GM23338 (cell line): ENCODE data around the gene B3GALT5. TPM values are rescaled to one million over a fixed set of nuclear protein-coding genes. Genes with fewer than 3 reads are reported as not detected.
A peak's percentile ranks its signal among the peaks of the same experiment; 100 is the strongest.

Experiments used
- ATAC-seq: fragments of 200-7000 bp; cut with Tn5 transposase; 3 replicates; pipeline ENCODE4 v1.9.1; 2020
- DNase-seq: peaks from one replicate; pipeline ENCODE4 v3.0.0-alpha.2; 2015; ENCODE audit warnings: low spot score
- H2AFZ ChIP-seq: fragments of 200-600 bp; sonication (generic); 2 replicates; pipeline ENCODE4 v1.8.0; 2016; ENCODE audit warnings: antibody characterized with exemption, mild to moderate bottlenecking, moderate library complexity
- H3F3A ChIP-seq: fragments of 200-600 bp; sonication (generic); replicated peaks from 2 replicates; pipeline ENCODE4 v1.8.0; 2017; ENCODE audit warnings: antibody characterized with exemption, mixed run types, low read depth
- H3K27ac ChIP-seq: fragments of 200-600 bp; sonication (generic); 2 replicates; pipeline ENCODE4 v1.6.1; 2016; ENCODE audit warnings: low read depth
- H3K27me3 ChIP-seq: fragments of 200-600 bp; sonication (generic); 2 replicates; pipeline ENCODE4 v1.8.0; 2016; ENCODE audit warnings: mild to moderate bottlenecking, mixed run types, moderate library complexity; ENCODE audit not compliant: insufficient read depth
- H3K36me3 ChIP-seq: fragments of 200-600 bp; sonication (generic); 2 replicates; pipeline ENCODE4 v1.8.0; 2016; ENCODE audit warnings: mild to moderate bottlenecking; ENCODE audit not compliant: insufficient read depth
- H3K4me1 ChIP-seq: fragments of 200-600 bp; sonication (generic); 2 replicates; pipeline ENCODE4 v1.8.0; 2016; ENCODE audit warnings: mild to moderate bottlenecking, moderate library complexity; ENCODE audit not compliant: insufficient read depth
- H3K4me2 ChIP-seq: fragments of 200-600 bp; sonication (generic); 2 replicates; pipeline ENCODE4 v1.7.1; 2017; ENCODE audit warnings: mixed run types
- H3K4me3 ChIP-seq: fragments of 200-600 bp; sonication (generic); 2 replicates; pipeline ENCODE4 v1.6.1; 2016; ENCODE audit warnings: mixed run types
- H3K79me2 ChIP-seq: fragments of 200-600 bp; sonication (generic); replicated peaks from 2 replicates; pipeline ENCODE4 v1.8.0; 2017; ENCODE audit warnings: mild to moderate bottlenecking; ENCODE audit not compliant: insufficient read depth
- H3K9me2 ChIP-seq: fragments of 200-600 bp; sonication (generic); 2 replicates; pipeline ENCODE4 v1.8.0; 2017; ENCODE audit not compliant: insufficient read depth
- H4K20me1 ChIP-seq: fragments of 200-600 bp; sonication (generic); replicated peaks from 2 replicates; pipeline ENCODE4 v1.8.0; 2017; ENCODE audit warnings: mild to moderate bottlenecking; ENCODE audit not compliant: insufficient read depth
- H3K27ac Mint-ChIP-seq: 2 replicates; pipeline ENCODE4 v1.8.0; 2020; ENCODE audit warnings: inconsistent platforms, mild to moderate bottlenecking, moderate library complexity, mixed read lengths
- H3K27me3 Mint-ChIP-seq: 3 replicates; pipeline ENCODE4 v1.8.0; 2022; ENCODE audit warnings: low read depth, mild to moderate bottlenecking, moderate library complexity, mixed read lengths, inconsistent platforms; ENCODE audit not compliant: insufficient read depth, poor library complexity
- H3K36me3 Mint-ChIP-seq: 3 replicates; pipeline ENCODE4 v1.8.0; 2021; ENCODE audit warnings: low read depth, mild to moderate bottlenecking, inconsistent platforms, moderate library complexity, mixed read lengths
- H3K4me1 Mint-ChIP-seq: 3 replicates; pipeline ENCODE4 v1.8.0; 2020; ENCODE audit warnings: mild to moderate bottlenecking, inconsistent platforms, mixed read lengths
- H3K4me3 Mint-ChIP-seq: 3 replicates; pipeline ENCODE4 v1.8.0; 2021; ENCODE audit warnings: moderate library complexity, mild to moderate bottlenecking, inconsistent platforms, mixed read lengths
- H3K9me3 Mint-ChIP-seq: 3 replicates; pipeline ENCODE4 v1.8.0; 2020; ENCODE audit warnings: moderate library complexity, mild to moderate bottlenecking, inconsistent platforms, mixed read lengths
- CREB1 ChIP-seq: fragments of 250-450 bp; sonication (Bioruptor Pico); IDR thresholded peaks from 2 replicates; pipeline ENCODE4 v1.5.0; 2020; ENCODE audit warnings: low read depth, mild to moderate bottlenecking, moderate library complexity
- EZH2 ChIP-seq: fragments of 200-600 bp; sonication (generic); IDR thresholded peaks from one replicate; pipeline ENCODE4 v1.8.0; 2017; ENCODE audit warnings: antibody characterized with exemption, mild to moderate bottlenecking, low read depth; ENCODE audit not compliant: unreplicated experiment
- EZH2phosphoT487 ChIP-seq: fragments of 200-600 bp; sonication (generic); IDR thresholded peaks from one replicate; pipeline ENCODE4 v1.8.1; 2018; ENCODE audit warnings: antibody characterized with exemption; ENCODE audit not compliant: unreplicated experiment
- JUNB ChIP-seq: IDR thresholded peaks from one replicate; pipeline ENCODE4 v1.6.1; 2016; ENCODE audit warnings: antibody characterized with exemption; ENCODE audit not compliant: unreplicated experiment
- NANOG ChIP-seq: IDR thresholded peaks from 2 replicates; pipeline ENCODE4 v1.6.1; 2016; ENCODE audit warnings: antibody characterized with exemption, borderline replicate concordance
- POLR2AphosphoS5 ChIP-seq: IDR thresholded peaks from 2 replicates; pipeline ENCODE4 v1.6.1; 2016; ENCODE audit warnings: antibody characterized with exemption, low read depth
- STAT1 ChIP-seq: IDR thresholded peaks from one replicate; pipeline ENCODE4 v1.6.1; 2016; ENCODE audit warnings: antibody characterized with exemption; ENCODE audit not compliant: unreplicated experiment
- ZNF114 ChIP-seq: fragments of 250-450 bp; sonication (Bioruptor Pico); IDR thresholded peaks from 2 replicates; pipeline ENCODE4 v1.5.0; 2020; ENCODE audit warnings: mild to moderate bottlenecking, moderate library complexity
- ZNF331 ChIP-seq: fragments of 250-450 bp; sonication (Bioruptor Pico); IDR thresholded peaks from 2 replicates; pipeline ENCODE4 v1.5.0; 2020; ENCODE audit warnings: low read depth, mild to moderate bottlenecking, moderate library complexity
- polyA plus RNA-seq: library from polyadenylated mRNA; unstranded; fragments of >200 nt; fragmentation: Nextera tagmentation; extraction: Ambion mirVana; gene quantifications from 2 replicates; pipeline ENCODE4 v1.2.1, GENCODE V29; 2016
- total RNA-seq: library from RNA; depleted of rRNA; stranded (reverse); fragments of >200 nt; shearing (Covaris generic); gene quantifications from 2 replicates; pipeline ENCODE4 v1.2.3, GENCODE V29; 2014
- TF ChIP-seq, protein P1 (sequence below), 2 experiments: fragments of 200-600 bp in 1 of 2; sonication (generic) in 1 of 2; conservative IDR thresholded peaks; 2 replicates each; pipeline versions ENCODE4 v1.5.1 to v1.6.1; 2016 to 2017; ENCODE audit warnings: antibody characterized with exemption in 2 of 2, low read depth in 2 of 2, mild to moderate bottlenecking in 2 of 2, moderate library complexity in 1 of 2
- TF ChIP-seq, protein P2 (sequence below): fragments of 250-450 bp; sonication (Bioruptor Pico); IDR thresholded peaks from 2 replicates; pipeline ENCODE4 v1.5.0; 2020; ENCODE audit warnings: mild to moderate bottlenecking, moderate library complexity
- TF ChIP-seq, protein P3 (sequence below): IDR thresholded peaks from 2 replicates; pipeline ENCODE4 v1.6.1; 2016; ENCODE audit warnings: antibody characterized with exemption
- TF ChIP-seq, protein P4 (sequence below): IDR thresholded peaks from one replicate; pipeline ENCODE4 v1.6.1; 2018; ENCODE audit warnings: antibody characterized with exemption; ENCODE audit not compliant: unreplicated experiment

B3GALT5 gene
- total and polyA plus RNA-seq, 2 experiments from 2014 or later: 6.2 to 37.5 TPM

DNA sequence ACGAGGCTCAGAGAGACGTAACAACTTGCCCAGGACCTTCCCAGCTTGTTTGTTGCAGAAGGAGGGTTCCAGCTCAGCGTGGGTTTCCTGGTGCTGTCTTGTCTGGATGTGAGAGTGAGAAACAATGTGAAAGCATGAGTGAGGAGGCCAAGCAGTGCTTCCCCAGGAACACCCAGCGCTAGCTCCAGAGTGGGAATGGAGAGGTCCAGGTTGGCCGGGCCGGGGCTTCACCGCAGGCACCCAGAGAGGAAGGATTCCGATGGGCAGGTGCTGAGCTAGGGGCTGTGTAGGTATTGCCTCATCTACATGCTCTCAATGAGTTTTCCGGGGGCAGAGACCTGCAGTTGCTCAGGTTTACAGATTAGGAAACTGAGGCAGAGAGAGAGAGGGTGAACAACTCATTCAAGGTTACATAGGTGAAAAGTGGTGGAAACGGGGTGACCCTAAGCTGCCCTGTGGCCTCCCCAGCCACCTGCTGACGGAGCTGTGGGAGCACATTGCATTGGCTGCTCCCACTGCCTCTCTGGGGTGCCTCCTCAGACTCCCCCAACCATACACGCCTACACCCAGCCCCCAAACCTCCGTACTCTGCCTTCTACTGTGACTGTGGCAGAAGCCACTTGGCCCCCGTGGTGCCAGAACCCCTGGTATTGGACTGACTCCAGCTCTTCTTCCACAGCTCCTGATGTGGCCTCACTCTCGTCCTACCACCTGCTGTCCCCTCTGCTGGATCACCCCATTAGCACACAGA lies 51.2 kb downstream of the B3GALT5 start:
- H3K4me1 Mint-ChIP-seq: peaks cover 15% of the 10 kb centered on the region; the same call in 2 of the 3 replicates
- H3K36me3 Mint-ChIP-seq: peaks cover 95% of the 10 kb centered on the region
- no peak overlapping the region for H3K27ac ChIP-seq
- no peaks in the 10 kb centered on the region for H3K4me1 ChIP-seq
- H3K27me3 Mint-ChIP-seq: peaks cover 8% of the 10 kb centered on the region
- 0 out of 2 replicates have a peak, but pooled peaks cover 4% of the 10 kb centered on the region for H3F3A ChIP-seq
- H3K36me3 ChIP-seq: peaks cover 16% of the 10 kb centered on the region; the same call in 1 of the 2 replicates
- TF ChIP-seq JUNB (no peak), ZNF114 (no peak), ZNF331 (no peak), STAT1 (no peak), CREB1 (CRISPR knock-in tag) (no peak), EZH2phosphoT487 (no peak), EZH2 (no peak), NANOG (no peak), POLR2AphosphoS5 (no peak)
- TF ChIP-seq, protein P1, sequence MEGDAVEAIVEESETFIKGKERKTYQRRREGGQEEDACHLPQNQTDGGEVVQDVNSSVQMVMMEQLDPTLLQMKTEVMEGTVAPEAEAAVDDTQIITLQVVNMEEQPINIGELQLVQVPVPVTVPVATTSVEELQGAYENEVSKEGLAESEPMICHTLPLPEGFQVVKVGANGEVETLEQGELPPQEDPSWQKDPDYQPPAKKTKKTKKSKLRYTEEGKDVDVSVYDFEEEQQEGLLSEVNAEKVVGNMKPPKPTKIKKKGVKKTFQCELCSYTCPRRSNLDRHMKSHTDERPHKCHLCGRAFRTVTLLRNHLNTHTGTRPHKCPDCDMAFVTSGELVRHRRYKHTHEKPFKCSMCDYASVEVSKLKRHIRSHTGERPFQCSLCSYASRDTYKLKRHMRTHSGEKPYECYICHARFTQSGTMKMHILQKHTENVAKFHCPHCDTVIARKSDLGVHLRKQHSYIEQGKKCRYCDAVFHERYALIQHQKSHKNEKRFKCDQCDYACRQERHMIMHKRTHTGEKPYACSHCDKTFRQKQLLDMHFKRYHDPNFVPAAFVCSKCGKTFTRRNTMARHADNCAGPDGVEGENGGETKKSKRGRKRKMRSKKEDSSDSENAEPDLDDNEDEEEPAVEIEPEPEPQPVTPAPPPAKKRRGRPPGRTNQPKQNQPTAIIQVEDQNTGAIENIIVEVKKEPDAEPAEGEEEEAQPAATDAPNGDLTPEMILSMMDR (conservative IDR thresholded peaks at IDR 0.05; ENCODE audit: low read depth in 2 of 2): no peak
- TF ChIP-seq, protein P2, sequence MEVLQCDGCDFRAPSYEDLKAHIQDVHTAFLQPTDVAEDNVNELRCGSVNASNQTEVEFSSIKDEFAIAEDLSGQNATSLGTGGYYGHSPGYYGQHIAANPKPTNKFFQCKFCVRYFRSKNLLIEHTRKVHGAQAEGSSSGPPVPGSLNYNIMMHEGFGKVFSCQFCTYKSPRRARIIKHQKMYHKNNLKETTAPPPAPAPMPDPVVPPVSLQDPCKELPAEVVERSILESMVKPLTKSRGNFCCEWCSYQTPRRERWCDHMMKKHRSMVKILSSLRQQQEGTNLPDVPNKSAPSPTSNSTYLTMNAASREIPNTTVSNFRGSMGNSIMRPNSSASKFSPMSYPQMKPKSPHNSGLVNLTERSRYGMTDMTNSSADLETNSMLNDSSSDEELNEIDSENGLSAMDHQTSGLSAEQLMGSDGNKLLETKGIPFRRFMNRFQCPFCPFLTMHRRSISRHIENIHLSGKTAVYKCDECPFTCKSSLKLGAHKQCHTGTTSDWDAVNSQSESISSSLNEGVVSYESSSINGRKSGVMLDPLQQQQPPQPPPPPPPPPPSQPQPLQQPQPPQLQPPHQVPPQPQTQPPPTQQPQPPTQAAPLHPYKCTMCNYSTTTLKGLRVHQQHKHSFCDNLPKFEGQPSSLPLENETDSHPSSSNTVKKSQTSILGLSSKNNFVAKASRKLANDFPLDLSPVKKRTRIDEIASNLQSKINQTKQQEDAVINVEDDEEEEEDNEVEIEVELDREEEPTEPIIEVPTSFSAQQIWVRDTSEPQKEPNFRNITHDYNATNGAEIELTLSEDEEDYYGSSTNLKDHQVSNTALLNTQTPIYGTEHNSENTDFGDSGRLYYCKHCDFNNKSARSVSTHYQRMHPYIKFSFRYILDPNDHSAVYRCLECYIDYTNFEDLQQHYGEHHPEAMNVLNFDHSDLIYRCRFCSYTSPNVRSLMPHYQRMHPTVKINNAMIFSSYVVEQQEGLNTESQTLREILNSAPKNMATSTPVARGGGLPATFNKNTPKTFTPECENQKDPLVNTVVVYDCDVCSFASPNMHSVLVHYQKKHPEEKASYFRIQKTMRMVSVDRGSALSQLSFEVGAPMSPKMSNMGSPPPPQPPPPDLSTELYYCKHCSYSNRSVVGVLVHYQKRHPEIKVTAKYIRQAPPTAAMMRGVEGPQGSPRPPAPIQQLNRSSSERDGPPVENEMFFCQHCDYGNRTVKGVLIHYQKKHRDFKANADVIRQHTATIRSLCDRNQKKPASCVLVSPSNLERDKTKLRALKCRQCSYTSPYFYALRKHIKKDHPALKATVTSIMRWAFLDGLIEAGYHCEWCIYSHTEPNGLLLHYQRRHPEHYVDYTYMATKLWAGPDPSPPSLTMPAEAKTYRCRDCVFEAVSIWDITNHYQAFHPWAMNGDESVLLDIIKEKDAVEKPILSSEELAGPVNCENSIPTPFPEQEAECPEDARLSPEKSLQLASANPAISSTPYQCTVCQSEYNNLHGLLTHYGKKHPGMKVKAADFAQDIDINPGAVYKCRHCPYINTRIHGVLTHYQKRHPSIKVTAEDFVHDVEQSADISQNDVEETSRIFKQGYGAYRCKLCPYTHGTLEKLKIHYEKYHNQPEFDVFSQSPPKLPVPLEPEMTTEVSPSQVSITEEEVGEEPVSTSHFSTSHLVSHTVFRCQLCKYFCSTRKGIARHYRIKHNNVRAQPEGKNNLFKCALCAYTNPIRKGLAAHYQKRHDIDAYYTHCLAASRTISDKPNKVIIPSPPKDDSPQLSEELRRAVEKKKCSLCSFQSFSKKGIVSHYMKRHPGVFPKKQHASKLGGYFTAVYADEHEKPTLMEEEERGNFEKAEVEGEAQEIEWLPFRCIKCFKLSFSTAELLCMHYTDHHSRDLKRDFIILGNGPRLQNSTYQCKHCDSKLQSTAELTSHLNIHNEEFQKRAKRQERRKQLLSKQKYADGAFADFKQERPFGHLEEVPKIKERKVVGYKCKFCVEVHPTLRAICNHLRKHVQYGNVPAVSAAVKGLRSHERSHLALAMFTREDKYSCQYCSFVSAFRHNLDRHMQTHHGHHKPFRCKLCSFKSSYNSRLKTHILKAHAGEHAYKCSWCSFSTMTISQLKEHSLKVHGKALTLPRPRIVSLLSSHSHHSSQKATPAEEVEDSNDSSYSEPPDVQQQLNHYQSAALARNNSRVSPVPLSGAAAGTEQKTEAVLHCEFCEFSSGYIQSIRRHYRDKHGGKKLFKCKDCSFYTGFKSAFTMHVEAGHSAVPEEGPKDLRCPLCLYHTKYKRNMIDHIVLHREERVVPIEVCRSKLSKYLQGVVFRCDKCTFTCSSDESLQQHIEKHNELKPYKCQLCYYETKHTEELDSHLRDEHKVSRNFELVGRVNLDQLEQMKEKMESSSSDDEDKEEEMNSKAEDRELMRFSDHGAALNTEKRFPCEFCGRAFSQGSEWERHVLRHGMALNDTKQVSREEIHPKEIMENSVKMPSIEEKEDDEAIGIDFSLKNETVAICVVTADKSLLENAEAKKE (CRISPR knock-in tag): no peak
- TF ChIP-seq, protein P3, sequence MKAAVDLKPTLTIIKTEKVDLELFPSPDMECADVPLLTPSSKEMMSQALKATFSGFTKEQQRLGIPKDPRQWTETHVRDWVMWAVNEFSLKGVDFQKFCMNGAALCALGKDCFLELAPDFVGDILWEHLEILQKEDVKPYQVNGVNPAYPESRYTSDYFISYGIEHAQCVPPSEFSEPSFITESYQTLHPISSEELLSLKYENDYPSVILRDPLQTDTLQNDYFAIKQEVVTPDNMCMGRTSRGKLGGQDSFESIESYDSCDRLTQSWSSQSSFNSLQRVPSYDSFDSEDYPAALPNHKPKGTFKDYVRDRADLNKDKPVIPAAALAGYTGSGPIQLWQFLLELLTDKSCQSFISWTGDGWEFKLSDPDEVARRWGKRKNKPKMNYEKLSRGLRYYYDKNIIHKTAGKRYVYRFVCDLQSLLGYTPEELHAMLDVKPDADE: no peak
- TF ChIP-seq, protein P4, sequence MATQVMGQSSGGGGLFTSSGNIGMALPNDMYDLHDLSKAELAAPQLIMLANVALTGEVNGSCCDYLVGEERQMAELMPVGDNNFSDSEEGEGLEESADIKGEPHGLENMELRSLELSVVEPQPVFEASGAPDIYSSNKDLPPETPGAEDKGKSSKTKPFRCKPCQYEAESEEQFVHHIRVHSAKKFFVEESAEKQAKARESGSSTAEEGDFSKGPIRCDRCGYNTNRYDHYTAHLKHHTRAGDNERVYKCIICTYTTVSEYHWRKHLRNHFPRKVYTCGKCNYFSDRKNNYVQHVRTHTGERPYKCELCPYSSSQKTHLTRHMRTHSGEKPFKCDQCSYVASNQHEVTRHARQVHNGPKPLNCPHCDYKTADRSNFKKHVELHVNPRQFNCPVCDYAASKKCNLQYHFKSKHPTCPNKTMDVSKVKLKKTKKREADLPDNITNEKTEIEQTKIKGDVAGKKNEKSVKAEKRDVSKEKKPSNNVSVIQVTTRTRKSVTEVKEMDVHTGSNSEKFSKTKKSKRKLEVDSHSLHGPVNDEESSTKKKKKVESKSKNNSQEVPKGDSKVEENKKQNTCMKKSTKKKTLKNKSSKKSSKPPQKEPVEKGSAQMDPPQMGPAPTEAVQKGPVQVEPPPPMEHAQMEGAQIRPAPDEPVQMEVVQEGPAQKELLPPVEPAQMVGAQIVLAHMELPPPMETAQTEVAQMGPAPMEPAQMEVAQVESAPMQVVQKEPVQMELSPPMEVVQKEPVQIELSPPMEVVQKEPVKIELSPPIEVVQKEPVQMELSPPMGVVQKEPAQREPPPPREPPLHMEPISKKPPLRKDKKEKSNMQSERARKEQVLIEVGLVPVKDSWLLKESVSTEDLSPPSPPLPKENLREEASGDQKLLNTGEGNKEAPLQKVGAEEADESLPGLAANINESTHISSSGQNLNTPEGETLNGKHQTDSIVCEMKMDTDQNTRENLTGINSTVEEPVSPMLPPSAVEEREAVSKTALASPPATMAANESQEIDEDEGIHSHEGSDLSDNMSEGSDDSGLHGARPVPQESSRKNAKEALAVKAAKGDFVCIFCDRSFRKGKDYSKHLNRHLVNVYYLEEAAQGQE: no peak
- H3K4me3 ChIP-seq: no peak overlapping the region
- H3K4me2 ChIP-seq: no peak overlapping the region
- H3K9me3 Mint-ChIP-seq: no peaks in the 10 kb centered on the region; the same call in 2 of the 3 replicates
- H4K20me1 ChIP-seq: peaks cover 3% of the 10 kb centered on the region; the same call in 1 of the 2 replicates
- H3K4me3 Mint-ChIP-seq: no peak overlapping the region
- no peak for DNase-seq
- H3K79me2 ChIP-seq: peaks cover 7% of the 10 kb centered on the region
- no peak for ATAC-seq
- H3K9me2 ChIP-seq: no peaks in the 10 kb centered on the region
- H3K27me3 ChIP-seq: no peaks in the 10 kb centered on the region
- no peak overlapping the region for H2AFZ ChIP-seq
- peak overlapping the region; percentile 82 for H3K27ac Mint-ChIP-seq
